GM18505 (cell line): ENCODE data around the gene TMEM231.

Source experiments
- ATAC-seq: cut with Tn5 transposase; IDR thresholded peaks from one replicate; pipeline ENCODE4 v1.9.1; 2021; ENCODE audit not compliant: unreplicated experiment
- POLR2A ChIP-seq: IDR thresholded peaks from 4 replicates; pipeline ENCODE4 v1.6.1; 2011; ENCODE audit warnings: borderline replicate concordance; ENCODE audit not compliant: insufficient read depth, insufficient read length; ENCODE audit errors: extremely low read depth

The TMEM231 gene

DNA sequence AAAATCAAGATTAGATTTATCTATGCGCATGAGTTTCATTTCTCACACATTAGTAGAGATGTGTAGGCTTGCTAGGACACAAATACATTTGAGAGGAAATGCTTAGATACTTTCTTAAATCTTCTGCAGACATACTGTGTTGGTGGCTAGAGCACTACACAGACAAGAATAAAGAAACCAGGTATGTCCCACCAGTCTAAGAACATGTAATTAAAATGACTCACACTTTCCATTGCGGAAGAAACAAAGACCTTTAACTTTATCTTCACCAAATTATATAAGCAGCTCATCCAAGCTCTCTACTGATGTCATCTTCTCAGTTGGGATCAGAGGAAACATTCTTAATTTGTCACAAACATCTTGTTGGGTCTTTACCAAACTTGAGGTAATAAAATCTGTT lies 22.7 kb upstream of the TMEM231 start:
- no peak for TF ChIP-seq POLR2A
- ATAC-seq: no peak

DNA sequence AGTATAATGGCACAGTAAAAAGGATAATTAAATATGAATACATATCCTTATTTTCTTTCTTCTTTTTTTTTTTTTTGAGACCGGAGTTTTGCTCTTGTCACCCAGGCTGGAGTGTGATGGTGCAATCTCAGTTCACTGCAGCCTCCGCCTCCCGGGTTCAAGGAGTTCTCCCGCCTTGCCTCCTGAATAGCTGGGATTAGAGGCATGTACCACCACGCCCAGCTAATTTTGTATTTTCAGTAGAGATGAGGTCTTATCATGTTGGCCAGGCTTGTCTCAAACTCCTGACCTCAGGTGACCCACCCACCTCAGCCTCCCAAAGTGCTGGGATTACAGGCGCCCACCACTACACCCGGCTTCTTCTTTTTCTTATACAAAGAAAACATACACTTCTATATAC lies 22.2 kb upstream of the TMEM231 start:
- ATAC-seq: no peak
- TF ChIP-seq POLR2A: no peak

DNA sequence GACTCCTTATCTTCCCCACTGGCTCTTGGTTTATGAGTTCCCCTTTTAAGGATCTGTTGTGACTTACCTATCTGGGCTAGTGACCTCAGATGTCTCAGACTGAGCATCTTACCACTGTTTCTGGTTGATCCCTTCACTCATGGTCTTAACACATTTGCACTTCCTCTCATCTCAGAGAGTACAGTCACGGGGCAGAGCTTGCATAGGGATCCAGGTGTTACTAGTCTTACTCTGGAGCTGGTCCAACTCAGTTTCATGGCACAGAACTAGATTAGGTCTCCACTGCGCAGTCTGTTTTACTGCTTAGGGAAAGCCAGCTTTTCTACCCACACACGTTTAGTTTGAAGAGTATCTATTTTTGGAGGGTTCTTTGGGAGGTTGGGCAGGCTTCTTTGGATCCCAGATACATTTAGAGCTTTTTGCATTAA lies 20.3 kb upstream of the TMEM231 start:
- TF ChIP-seq POLR2A: no peak
- peak; percentile 78 for ATAC-seq

DNA sequence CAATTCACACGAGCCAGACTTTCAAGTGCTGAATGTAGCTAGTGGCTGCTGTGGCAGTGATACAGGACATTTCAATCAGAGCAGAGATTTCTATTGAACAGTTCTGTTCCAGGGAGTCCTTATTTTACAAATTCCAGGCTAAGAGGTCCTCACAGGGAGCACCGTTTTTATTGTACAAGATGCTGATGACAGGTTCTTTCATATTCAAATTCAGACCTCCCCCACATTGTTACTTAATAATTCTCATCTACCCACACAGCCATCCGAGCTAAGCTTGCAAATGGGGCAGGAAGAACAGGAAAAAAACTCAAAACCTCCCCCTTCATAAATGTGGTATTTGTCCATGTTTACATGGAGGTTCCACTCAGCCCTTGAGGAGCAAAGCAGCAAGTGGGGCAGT lies 19.9 kb upstream of the TMEM231 start:
- TF ChIP-seq POLR2A: no peak
- no peak for ATAC-seq

DNA sequence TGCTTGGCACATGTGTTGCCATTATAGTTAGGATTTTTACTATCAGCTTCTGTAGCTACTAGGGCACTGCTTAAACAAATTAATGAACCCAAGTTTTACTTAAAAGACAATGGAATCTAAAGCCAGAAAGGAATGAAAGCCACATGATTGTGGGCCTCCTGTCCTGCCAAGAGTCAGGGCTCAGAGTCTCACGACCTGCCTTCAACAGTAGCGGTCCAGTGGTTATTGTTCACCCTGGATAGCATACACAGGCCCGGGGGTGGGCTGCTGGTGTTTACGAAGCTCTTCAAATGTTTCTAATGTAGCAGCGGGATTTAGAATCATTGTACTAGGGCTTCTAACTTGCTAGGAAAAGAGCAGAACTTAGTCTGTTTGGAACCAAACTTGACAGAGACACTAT lies 17.9 kb upstream of the TMEM231 start:
- no peak for TF ChIP-seq POLR2A

DNA sequence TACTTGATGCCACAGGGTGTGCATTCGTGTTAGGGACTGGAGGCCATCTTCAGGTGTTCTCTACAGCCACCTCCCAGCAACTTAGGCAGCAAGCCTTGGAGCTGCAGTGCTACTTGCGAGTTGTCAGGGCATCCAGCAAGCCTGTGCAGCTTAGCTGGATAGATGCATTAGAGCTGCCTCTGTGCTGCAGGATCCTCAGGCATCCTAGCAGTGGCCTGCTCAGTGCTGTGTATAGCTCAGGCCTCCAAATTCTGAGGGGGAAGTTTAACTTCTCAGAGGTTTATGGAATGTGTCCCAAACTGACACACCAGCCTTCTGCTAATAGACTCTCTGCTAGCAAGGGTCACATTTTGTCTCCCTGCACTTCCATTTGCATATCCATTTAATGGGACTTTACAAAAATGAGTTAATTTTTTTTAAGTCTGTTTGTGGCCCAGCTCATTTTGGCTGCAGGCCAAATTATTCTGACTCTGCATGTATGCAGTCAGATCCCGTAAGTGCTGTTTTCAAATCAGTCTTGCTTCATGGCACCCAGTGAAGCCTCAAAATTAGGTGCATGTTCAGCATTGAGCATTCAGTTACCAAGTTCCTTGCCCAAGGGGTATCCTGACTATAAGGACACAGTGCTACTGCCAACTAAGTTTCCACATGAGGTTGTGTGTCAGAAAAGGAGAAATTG lies 17.0 kb upstream of the TMEM231 start:
- TF ChIP-seq POLR2A: no peak
- no peak for ATAC-seq

More for the DNA sequence above, 17.9 kb upstream of the TMEM231 start:
- ATAC-seq: no peak

DNA sequence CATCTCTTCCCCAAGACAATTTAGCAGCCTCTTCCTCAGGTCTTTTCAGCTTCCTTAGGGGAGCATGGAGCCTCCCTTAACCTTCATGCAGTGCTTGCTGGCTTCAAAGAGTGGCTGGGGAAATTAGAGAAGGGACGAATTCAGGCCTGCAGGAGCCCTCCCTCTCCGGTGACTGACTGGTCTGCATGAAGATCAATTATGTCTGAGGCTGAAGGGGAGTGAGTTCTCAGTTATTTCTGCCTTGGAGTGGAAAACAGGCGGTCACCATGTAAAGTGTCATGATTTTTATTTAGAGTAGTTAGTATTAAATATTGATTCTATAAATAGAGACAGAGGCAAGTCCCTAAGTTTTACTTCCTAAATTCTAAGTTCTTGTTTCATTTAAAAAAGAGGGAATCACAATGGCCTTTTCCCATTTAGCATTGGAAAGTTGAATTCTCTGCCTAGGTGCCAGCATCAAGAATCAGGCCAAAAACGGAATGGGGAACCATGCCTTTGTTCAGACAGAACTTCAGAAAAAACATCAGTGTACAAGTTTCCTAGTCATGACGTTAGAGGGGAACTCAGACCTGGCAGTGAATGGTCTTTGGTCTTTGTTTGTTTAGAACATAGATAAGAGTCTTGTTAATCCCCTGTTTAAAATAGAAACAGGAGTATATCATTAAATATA lies 14.5 kb upstream of the TMEM231 start:
- ATAC-seq: no peak
- no peak for TF ChIP-seq POLR2A

DNA sequence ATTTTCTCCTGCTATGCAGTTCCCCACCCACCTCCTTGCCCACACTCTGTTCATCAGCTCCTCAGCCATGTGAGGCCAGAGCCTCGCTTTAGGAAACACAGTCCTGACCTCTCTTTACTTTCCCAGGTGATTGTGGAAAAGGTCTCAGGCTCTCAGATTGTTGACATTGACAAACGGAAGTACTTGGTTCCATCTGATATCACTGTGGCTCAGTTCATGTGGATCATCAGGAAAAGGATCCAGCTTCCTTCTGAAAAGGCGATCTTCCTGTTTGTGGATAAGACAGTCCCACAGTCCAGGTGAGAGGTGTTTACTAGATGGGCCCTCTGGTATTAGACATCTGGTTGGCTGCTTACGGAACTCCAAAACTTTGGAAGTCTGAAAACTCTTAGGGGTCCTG lies 11.9 kb upstream of the TMEM231 start:
- ATAC-seq: no peak
- no peak for TF ChIP-seq POLR2A

DNA sequence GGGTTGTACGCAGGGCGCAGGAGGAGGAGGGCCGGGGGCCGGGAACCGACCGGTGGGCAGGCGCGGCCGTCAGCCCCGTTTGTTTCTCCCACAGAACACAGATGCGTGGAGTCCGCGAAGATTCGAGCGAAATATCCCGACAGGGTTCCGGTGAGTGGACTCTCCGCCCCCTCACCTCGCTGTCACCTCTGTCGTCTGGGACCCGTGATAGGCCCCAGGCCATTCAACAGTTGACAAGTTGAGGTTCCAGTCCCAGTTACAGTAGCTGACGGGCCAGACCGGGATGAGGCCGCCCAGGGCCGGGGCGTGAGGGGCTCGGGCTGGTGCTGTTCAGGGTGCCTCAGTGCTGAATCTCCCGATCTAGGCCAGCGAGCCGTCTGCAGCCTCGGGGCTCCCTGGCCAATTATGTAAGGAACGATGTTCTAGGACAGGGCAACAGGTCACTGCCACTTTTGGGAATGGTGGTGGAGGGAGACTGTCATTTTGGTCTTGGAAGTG lies 10.8 kb upstream of the TMEM231 start:
- no peak for TF ChIP-seq POLR2A
- peak; percentile 3 for ATAC-seq

DNA sequence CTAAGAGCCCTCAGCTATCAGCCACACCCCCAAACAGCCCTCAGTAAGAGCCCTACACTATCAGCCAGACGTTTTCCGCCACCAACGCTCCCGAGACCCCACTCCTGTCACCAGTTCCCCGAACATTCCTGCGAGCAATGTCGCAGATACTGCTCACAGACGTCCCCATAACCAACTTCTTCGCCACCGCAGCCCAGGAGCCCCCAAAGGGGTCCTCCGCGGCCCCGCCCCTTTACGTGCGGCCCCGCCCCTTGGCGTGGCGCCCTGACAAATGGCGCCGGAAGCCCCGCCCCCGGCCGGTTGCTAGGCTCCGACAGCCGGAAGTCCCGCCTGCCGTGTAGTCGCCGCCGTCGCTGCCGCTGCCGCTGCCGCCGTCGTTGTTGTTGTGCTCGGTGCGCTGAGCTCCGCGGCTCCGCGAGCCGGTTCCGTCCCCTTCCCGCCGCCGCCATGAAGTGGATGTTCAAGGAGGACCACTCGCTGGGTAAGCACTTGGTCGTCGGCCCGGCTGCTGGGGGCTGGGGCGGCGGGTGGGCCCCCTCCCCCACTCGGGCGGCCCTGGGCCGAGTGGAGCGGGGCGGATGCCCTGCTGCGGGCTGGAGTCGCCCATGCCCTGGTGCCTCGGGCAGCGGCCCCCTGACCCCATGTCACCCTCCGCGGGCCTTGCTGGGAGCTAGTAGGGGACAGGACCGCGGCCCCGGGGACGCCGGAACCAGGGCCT lies 10.1 kb upstream of the TMEM231 start, which contains the start of gene GABARAPL2:
GABARAPL2 (plus strand) TSS at position 340 of the 718 bp plus-strand sequence; CDS start at position 448, 108 bp downstream.
- peak; percentile 46 for TF ChIP-seq POLR2A

DNA sequence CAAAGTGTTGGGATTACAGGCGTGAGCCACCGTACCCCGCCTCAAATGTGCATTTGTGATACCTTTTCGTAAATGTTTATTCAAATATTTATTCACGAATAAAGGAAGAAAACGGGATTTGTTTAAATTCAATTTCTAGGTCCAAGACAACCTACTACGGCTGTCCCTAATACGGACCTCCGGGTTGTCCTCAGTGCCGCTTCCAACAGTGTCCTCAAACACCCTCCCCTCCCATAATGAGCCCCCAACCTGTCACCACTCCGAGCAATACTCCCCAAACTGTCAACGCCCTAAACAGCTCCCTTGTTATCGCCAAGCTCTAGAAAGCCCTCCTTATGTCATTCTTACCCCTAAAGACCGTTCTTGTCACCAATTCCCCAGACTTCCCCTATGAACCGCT lies 9.6 kb upstream of the TMEM231 start:
- no peak for ATAC-seq
- TF ChIP-seq POLR2A: no peak

More for the DNA sequence above, 10.1 kb upstream of the TMEM231 start, which contains the start of gene GABARAPL2:
- ATAC-seq: peak; percentile 72

DNA sequence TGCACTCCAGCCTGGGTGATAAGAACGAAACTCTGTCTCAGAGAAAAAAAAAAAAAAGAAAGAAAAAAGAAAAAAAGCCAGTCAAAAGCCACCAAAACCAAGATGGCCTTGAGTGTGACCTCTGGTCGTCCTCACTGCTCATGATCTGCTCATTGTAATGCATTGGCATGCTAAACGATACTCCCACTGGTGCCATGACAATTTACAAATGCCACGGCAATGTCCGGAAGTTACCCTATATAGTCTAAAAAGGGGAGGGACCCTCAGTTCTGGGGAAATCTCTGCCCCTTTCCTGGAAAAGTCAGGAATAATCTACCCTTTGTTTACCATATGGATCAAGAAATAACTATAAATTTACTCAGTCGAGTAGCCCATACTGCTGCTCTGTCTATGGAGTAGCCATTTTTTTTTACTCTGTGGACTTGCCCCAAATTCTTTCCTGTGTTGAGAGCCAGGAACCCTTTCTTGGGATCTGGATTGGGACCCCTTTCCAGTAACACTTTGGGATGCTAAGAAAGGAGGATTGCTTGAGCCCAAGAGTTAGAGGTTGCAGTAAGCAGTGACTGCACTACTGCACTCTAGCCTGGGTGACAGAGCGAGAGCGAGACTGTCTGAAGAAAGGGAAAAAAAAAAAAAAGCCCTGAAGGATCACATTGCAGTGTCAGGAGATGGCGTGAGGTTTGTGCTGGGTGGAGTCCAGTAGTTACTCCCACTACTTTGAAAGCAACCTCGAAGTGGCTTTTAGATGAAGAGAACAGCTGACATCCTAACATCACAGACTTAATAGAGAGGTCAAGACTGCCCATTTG lies 3.7 kb upstream of the TMEM231 start:
- ATAC-seq: no peak
- no peak for TF ChIP-seq POLR2A

DNA sequence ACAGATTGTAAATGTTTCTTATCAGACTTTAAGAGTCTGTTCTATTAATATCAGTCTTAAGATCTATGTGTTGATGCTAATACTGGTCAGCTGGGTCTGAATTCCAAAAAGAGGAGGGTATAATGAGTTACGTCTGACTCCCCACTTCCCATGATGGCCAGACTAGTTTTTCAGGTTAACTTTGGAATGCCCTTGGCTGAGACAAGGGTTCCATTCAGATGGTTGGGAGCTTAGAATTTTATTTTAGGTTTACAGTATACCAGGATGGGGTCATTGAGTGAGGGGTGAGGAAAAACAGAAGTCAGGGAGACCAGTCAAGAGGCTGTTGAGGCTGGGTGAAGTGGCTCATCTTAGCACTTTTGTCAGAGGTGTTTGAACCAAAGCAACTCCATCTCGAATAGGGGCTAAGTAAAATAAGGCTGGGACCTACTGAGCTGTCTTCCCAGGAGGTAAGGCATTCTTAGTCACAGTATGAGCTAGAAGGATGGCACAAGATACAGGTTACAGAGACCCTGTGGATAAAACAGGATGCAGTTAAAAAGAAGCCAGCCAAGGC lies 2.9 kb upstream of the TMEM231 start:
- no peak for ATAC-seq
- no peak for TF ChIP-seq POLR2A

DNA sequence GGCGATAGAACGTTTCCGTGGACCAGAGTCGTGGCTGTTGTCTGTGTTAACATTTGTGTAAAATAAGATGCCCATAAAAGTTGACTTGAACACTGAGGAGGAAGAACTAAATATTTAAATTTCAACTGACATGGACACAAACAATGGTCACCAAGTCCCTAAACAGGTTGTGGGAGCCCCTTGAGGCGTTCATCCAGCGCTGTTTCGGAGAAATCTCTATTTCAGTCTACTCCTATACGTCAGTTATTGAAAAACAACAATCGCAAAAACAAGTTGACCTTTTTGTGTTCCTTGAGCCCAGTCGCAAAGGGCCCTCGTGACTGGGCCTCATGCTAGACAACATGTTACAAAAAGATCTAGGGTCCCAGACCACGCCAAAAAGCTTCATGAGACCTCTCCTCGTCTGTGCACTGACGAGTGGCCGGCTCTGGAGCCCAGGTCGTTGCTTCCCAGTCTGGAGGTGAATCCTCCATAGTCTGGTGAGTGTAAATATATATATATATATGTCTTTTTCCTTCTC lies 439 bp upstream of the TMEM231 start:
- no peak for ATAC-seq

More for the DNA sequence above, 439 bp upstream of the TMEM231 start:
- TF ChIP-seq POLR2A: no peak
